A673 (cell line): ENCODE results near the gene MSL2. TPM values are rescaled to one million over a fixed set of nuclear protein-coding genes. Genes with fewer than 3 reads are reported as not detected.

Experiments
- BruUV-seq: library from RNA; stranded (reverse); fragments of 400-500 nt; replicated peaks from 2 replicates; lab custom pipeline; 2021; lab: Mats Ljungman, UMichigan
- CTCF ChIA-PET: fragments of 300-600 bp; sonication (Branson Sonifier 250); formaldehyde crosslinking; loops from one replicate; lab custom pipeline; 2022; ENCODE audit warnings: antibody characterized with exemption; lab: Charles Lee
- POLR2A ChIA-PET: fragments of 300-600 bp; sonication (Branson Sonifier 250); formaldehyde crosslinking; loops from one replicate; lab custom pipeline; 2022; ENCODE audit warnings: antibody characterized with exemption; ENCODE audit not compliant: low non-redundant PET; lab: Charles Lee
- DNase-seq: peaks from one replicate; pipeline ENCODE4 v3.0.0-alpha.2; 2015; ENCODE audit warnings: low spot score
- H3K27ac ChIP-seq: fragments of 200-600 bp; sonication (generic); 2 replicates; pipeline ENCODE4 v1.5.1; 2016; ENCODE audit warnings: mixed run types, low read depth, mild to moderate bottlenecking, mixed read lengths, antibody characterized with exemption, low read length; ENCODE audit not compliant: poor library complexity, severe bottlenecking
- H3K27me3 ChIP-seq: fragments of 200-600 bp; sonication (generic); replicated peaks from 2 replicates; pipeline ENCODE4 v1.6.1; 2017; ENCODE audit warnings: mixed run types, low read depth, mild to moderate bottlenecking, mixed read lengths, antibody characterized with exemption, low read length; ENCODE audit not compliant: insufficient read depth, poor library complexity
- H3K36me3 ChIP-seq: fragments of 200-600 bp; sonication (generic); 2 replicates; pipeline ENCODE4 v1.6.1; 2016; ENCODE audit warnings: mixed run types, mild to moderate bottlenecking, mixed read lengths, antibody characterized with exemption, low read length; ENCODE audit not compliant: insufficient read depth, poor library complexity, severe bottlenecking
- H3K4me1 ChIP-seq: fragments of 200-600 bp; sonication (generic); 2 replicates; pipeline ENCODE4 v1.6.1; 2017; ENCODE audit warnings: mixed run types, mild to moderate bottlenecking, mixed read lengths, antibody characterized with exemption, low read length; ENCODE audit not compliant: insufficient read depth, poor library complexity, severe bottlenecking
- H3K4me3 ChIP-seq: fragments of 200-600 bp; sonication (generic); 2 replicates; pipeline ENCODE4 v1.5.1; 2016; ENCODE audit warnings: low read depth, mixed run types, mild to moderate bottlenecking, mixed read lengths, low read length; ENCODE audit not compliant: poor library complexity, severe bottlenecking
- H3K9me3 ChIP-seq: fragments of 200-600 bp; sonication (generic); 2 replicates; pipeline ENCODE4 v1.6.1; 2016; ENCODE audit warnings: mixed run types, low read depth, mild to moderate bottlenecking, mixed read lengths, antibody characterized with exemption, low read length; ENCODE audit not compliant: poor library complexity, severe bottlenecking
- CTCF ChIP-seq: fragments of 300-800, 200-600 bp; sonication (generic); conservative IDR thresholded peaks from 2 replicates; pipeline ENCODE4 v1.5.1; 2017; ENCODE audit warnings: low read depth, mild to moderate bottlenecking, antibody characterized with exemption, low read length, moderate library complexity, mixed read lengths
- EZH2 ChIP-seq: fragments of 200-600 bp; sonication (generic); IDR thresholded peaks from 2 replicates; pipeline ENCODE4 v1.6.1; 2017; ENCODE audit warnings: borderline replicate concordance, low read depth, mild to moderate bottlenecking, mixed read lengths, antibody characterized with exemption, low read length; ENCODE audit not compliant: poor library complexity, severe bottlenecking
- intact Hi-C: fragments of 100-400 bp; cut with micrococcal nuclease; formaldehyde crosslinking; loops from one replicate; pipeline ENCODE4 v1.10.0; 2022; ENCODE audit not compliant: unreplicated experiment
- total RNA-seq: library from RNA; stranded (reverse); gene quantifications from 2 replicates; pipeline ENCODE4 v1.2.3, GENCODE V29; 2021

The MSL2 gene
- total RNA-seq, 1 experiment from 2014 or later = 37.9 TPM

GRCh38 chr3:136186846-136187245, 9.3 kb downstream of the MSL2 start:
- no peak for DNase-seq
- POLR2A ChIA-PET = no interaction called here

GRCh38 chr3:136186344-136186743, 9.8 kb downstream of the MSL2 start:
- H3K27ac ChIP-seq = no peak overlapping the region
- DNase-seq = no peak
- no peaks in the 10 kb centered on the region for H3K9me3 ChIP-seq
- no TSS peak for BruUV-seq
- peaks cover 34% of the 10 kb centered on the region for H3K4me1 ChIP-seq
- no peak overlapping the region for H3K4me3 ChIP-seq
- intact Hi-C loops = no loop called here
- H3K27me3 ChIP-seq = no peaks in the 10 kb centered on the region
- TF ChIP-seq EZH2 (no peak), CTCF (no peak)
- ChIA-PET CTCF (no interaction called here), POLR2A (interaction anchor here (0.5 kb wide), 1 partner anchor 11 kb away, joined by 12 read pairs; no protein-coding TSS in a partner anchor)
- H3K36me3 ChIP-seq = no peaks in the 10 kb centered on the region

More at GRCh38 chr3:136186846-136187245, 9.3 kb downstream of the MSL2 start:
- Histone ChIP-seq H3K4me3 (no peak overlapping the region), H3K27ac (no peak overlapping the region), H3K4me1 (peaks cover 37% of the 10 kb centered on the region), H3K27me3 (no peaks in the 10 kb centered on the region), H3K36me3 (no peaks in the 10 kb centered on the region), H3K9me3 (no peaks in the 10 kb centered on the region)
- intact Hi-C loops = no loop called here
- TF ChIP-seq EZH2 (no peak), CTCF (no peak)
- CTCF ChIA-PET = no interaction called here
- BruUV-seq = no TSS peak

- Histone ChIP-seq H3K9me3 (no peaks in the 10 kb centered on the region), H3K36me3 (no peaks in the 10 kb centered on the region), H3K27ac (no peak overlapping the region), H3K27me3 (no peaks in the 10 kb centered on the region), H3K4me1 (peaks cover 38% of the 10 kb centered on the region), H3K4me3 (no peak overlapping the region)
- no TSS peak for BruUV-seq
- TF ChIP-seq CTCF (no peak), EZH2 (no peak)
- intact Hi-C loops = no loop called here
- no peak for DNase-seq
- CTCF ChIA-PET = no interaction called here
- POLR2A ChIA-PET = interaction anchor here (0.6 kb wide), 1 partner anchor 10 kb away, joined by 3 read pairs; no protein-coding TSS in a partner anchor
Observed at GRCh38 chr3:136184703-136185102, 11.4 kb downstream of the MSL2 start.
